HepG2 (cell line): ENCODE measurements around the gene GPR149.

Experiments
- JUNB ChIP-seq: sonication (generic); formaldehyde crosslinking; IDR thresholded peaks from 2 replicates; pipeline ENCODE4 v1.8.0; 2022; ENCODE audit warnings: missing genetic modification reagents, mild to moderate bottlenecking, borderline replicate concordance
- NBN ChIP-seq: fragments of 450-650 bp; conservative IDR thresholded peaks from 2 replicates; pipeline ENCODE4 v1.6.1; 2017

DNA sequence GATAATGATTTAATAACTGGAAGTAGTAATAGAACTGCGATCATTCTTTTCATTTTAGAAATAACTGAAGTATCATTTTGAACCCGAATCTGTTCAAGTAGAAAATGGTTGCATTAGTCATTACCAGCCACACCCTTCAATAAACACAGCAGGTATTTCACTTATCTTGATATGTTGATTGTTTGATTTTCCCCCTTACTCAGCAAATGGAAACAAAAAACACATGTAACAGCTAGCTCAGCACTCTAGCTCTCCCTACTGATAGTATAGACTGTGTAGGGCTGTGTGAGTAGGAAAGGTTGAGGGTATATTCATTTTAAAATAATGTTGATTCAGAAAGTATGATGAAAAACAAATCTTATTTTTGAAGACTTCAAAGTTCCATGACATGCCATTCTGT is 1.1 kb upstream of the GPR149 start:
- TF ChIP-seq JUNB (CRISPR knock-in tag), result no peak
- TF ChIP-seq NBN, result no peak
